HCEC 1CT (cell line): Measurements from ENCODE around the gene C5orf47.
A peak's percentile ranks its signal among the peaks of the same experiment; 100 is the strongest.

ENCODE experiments used
- DNase-seq: peaks from one replicate; pipeline ENCODE4 v3.0.0-alpha.2; 2017

C5orf47 gene

DNA sequence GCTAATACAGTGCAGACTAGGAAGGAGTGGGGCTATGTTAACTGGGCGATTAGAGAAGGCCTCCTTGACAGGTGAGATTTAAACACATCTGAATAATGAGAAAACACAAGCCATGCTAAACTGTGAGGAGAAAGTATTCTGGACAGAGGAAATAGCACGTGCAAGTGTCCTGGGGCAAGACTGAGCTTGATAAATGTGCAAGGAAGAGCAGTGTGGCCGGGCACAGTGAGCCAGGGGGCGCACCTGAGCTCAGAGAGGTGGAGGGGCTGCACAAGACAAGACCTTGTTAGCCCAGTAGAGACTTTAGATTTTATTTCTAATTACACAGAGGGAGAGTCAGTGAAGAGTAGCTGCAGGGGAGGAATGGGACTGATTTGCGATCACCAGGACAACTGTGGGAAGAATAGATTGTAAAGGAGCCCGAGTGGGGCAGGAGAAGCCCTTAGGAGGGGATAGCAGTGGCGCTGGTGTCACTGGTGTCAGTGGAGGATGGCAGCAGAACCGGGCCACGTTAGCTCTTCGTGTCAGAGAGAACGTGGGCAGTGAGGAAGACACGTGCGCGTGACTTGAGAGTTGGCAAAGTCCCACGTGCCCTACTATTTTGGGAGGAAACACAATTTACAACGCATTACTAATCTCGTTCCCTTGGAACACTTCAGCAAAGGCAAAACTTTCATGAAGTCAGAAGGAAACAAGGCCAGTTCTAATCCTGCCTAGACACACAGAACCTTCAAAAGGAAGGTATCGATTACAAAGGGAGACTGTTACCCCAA, 17.9 kb upstream of the C5orf47 start:
- DNase-seq = no peak

DNA sequence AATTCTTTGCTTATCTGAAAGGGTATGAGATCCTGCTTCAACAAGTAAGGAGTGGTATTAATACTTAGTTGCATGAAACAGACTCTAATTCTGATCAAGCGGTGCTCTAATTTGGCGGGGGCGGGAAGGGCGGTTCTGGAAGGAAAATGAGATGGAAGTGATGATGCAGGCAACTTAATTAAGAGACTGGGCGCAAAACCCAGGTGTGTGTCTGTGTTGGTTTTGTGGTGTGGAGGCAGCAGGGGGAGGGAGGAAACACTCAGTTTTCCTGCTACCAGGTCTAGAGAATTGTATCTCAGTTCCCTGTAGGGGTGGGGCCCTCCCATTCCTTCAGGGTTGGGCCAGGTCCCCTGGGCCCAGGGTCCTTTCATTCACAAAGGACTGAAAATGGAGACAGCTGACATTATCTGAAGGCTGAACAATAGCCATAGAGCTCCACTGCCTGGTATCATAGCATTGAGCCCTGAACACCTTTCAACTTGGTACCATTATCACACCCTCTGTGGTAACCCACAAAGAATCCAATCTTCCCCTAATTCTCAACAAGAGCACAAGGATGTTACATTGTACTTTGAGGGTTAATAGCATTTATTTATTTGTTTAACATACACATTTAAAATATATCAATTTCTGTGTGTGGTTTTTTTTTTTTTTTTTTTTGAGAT, 17.2 kb upstream of the C5orf47 start:
- no peak for DNase-seq

DNA sequence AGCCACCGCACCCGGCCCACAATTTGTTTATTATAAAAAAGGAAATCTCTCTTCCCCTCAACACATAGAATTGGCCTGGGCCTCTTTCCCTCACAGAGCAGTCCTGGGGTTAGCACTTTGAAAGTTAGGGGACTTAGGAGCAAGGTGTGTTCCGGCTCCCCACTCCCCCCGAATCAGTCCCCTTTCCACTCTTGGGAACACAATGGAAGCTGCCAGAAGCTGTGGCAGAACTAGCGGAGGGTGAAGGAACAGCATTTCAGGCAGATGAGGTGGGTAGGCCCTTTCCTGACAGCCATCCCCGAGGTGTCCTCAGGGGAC, 16.4 kb upstream of the C5orf47 start:
- no peak for DNase-seq

DNA sequence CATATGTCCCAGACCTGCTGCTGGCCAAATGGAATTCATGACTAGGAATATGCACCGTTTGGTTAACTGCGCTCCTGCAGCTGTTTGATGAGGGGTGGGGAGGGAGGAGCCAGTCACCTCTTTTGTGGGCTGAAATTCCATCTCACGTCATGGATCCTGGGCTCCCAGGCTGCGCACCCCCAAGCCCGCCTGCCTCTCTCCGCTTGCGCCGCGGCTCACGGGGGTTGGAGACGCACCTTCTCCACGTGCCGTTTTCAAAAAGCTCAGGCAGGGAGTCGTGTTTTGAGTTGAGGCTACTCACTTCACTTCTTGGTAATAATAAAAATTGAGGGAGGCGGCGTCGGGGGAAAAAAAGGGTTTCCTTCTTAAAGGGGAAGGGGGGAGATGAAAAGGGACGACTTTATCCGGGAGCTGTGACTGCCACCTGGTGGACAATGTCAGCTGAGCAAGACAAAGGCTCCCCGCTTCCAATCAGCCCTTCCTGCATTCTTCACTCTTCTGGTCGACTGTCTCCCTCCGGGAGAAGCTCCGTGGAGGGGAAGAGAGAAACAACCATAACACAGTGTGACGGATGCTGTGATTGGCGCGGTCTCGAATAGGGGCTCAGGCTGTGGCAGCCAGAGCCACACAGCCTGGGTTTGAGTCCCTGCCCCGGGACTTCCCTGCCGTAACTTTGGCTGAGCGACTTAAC, 15.9 kb upstream of the C5orf47 start:
- peak; percentile 63 for DNase-seq

DNA sequence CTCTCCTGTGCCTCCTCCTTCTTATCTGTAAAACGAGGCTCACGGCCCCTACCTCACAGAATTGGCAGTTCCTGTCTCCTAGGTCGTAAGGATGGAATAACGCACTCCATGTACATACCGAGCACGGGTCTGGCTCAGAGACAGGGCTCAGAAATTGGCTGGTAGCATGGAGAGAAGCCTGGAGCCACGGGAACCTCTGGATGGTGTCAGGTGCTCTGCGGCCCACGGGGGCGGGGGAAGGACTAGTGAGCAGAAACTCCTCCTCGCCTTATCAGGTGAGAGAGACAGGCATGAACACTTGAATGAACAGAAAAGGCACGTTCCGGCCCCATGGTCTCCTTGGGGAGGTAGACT, 15.4 kb upstream of the C5orf47 start:
- no peak for DNase-seq

DNA sequence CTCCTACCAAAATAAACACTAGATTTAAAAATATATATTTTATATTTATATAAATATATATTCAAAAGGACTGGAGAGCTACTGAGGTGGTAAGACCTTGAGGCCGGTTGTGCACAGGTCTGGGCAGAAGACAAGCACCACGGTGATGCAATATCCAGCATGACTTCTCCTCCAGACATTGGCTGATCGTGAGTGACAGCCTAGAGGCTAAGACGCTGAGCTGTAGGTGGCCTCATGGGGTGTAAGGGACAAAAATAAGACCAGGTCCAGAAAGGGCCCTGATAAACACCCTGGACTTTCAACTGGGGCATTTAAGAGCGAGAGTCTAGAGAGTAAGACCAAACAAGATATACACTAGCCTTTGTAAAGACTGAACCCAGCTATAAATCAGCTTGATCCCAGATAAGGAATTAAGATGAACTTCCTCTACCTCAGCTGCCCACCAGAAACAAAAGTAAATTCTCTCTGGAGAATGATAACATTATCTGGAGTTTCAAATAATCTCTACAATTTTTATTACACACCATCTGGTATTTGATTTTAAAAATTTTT, 14.2 kb upstream of the C5orf47 start:
- DNase-seq = no peak

DNA sequence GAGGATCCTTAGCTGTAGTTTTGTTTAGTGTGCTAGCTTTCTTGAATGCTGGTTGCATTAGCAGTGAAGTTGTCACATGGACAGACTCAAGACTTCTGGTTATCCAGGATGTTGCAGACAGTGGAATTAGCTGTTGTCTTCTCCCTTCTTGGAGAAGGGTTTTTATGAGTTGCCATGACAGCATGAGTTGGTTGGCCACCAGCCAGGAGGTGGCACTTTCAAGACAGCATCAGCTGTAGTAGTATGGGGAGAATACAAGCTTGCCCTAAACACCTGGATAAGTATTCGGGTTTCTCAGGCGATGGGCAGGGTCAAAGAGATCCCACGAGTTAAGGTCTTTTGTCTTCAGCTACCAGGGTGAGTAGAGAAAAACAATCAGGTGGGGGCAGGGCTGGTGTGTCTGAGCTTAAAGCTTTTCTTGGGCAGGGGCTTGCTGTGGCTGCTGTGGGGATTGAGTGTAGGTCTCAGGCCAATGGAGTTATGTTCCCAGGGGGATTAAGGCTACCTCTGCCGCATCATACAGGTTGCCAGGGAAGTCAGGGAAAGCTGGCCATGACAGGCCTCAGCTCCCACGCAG, 7.7 kb upstream of the C5orf47 start:
- DNase-seq = no peak

DNA sequence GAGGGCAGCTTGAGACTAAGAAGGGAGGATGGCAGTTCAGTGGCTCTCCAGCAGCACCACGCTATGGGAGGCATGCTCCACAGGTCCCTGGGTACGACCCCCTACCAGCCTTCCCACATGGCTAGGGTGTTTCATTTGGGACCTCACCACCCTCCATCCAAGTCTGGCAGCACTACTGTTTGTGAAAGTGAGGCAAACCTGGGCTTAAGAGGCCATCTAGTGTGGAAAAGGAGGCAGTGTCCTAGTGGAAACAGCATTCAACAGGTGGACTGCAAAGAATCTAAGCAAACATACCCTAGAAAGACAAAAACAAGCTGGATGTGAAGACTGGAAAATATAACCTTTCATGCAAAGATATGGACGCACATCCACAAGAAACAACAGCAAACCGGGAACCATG, 4.8 kb upstream of the C5orf47 start:
- peak; percentile 20 for DNase-seq

DNA sequence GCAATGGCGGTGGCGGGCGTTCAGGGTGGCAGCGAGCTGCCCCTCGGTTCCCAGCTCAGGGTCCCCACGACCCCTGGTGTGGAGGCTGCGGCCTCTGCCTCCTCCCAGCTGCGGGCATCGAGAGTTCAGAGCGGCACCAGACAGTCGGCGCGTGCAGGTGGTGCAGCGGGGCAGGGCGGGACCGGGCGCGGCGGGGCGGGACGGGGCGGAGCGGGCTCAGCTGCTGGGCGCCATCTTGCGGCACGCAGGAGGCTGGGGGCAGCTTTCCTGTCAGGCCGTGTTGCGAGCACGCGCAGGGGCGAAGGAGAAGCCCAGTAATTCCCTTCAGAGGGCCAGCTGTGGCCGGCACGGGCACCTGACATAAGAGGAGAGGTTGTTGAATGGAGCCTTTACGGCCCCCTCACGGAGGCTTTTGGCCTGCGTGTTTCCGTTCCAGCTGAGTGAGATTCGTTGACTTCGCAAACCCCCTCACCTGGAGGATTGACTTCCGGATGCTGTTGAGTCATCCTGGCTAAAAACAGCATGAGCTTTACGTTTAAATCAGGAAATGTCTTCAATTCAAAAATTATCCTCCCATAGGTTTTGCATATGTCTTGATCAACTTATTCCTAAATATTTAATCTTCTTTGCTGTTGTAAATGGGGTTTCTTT, 587 bp downstream of the C5orf47 start:
- no peak for DNase-seq

DNA sequence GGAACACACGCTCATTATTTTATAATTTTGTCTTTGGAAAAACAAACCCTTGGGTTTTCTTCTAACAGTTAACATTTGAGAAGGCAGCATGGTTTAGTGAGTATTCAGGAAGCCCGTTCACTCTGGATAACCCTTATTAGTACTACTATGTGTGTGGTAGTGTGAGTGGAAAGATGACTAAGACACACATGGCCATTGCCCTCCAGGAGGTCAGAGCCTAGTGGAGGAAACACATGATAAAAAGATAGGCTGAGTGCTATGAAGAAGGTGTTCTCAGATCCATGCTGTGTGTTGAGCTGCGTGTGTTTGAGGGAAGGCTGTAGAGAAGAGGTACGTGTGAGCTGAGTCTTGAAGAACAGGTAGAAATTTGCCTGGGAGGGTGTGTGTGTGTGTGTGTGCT, 8.4 kb downstream of the C5orf47 start:
- peak; percentile 17 for DNase-seq

DNA sequence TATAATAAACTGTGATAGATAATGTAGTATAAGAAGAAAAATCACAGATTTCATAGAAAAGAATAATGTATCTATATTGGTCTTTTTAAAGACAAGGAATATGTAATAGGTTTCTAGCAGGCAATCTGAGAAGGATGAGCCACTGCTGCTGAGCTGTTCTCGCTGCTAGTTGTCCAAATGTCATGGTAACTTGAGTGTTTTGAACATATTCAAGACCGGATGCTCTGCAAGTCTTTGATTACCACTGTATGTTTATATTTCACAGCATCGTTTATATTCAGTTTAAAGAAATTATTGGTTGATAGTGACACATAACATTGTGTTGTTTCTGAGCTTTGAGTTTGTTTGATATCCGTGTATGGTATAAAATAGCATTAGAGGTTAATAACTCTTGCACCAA, 9.6 kb downstream of the C5orf47 start:
- no peak for DNase-seq

DNA sequence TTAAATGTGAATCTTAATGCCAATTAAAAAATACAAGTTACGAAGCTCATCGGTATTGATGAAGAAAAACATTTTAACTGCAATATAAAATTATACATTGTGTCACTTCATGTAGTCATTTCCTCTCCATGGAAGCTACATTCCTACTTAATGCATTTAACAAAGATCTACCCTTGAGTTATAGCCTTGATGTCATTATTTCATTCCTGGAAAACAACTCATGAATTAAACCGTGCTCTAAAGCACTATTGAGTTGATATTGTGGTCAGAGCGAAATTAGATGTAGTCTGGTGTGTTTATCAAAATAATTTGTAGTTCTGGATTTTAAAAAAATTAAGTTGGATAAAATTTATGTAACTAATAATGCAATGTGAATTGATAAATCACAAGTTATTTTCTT, 11.1 kb downstream of the C5orf47 start:
- no peak for DNase-seq

DNA sequence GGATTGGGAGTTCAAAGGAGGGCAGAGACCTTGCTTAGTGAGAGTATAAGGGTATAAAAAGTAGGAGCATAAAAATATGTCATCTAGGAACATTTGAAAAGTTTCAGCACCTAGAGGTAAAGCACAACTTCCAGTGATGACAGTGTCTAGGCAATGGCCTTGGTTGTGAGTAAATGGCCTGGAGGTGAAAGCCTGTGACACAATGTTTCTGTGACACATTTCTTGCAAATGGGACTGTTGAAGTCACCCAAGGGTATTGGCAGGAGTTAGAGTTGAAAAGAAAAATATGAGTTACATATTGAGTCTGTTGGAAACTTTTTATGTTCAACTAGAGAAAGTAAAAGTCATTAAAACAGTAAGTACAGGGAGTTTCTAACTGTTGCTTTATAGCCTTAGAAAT, 14.8 kb downstream of the C5orf47 start:
- no peak for DNase-seq

DNA sequence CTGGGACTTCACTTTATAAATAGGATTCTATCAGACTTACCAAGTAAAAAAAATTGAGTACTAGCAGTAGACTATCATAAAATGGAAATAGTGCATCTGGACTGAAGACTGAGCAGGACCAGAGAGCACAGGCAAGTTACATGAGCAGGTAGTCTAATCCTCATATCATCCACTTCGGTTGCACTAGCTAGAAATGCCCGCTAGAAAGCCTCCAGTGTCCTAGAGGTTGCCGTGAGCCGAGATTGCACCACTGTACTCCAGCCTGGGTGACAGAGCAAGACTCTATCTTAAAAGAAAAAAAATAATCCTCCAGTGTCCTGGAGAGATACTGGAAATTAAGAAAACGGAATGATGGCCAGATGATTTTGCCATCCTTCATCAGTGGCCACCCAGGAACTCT, 20.0 kb downstream of the C5orf47 start:
- no peak for DNase-seq

DNA sequence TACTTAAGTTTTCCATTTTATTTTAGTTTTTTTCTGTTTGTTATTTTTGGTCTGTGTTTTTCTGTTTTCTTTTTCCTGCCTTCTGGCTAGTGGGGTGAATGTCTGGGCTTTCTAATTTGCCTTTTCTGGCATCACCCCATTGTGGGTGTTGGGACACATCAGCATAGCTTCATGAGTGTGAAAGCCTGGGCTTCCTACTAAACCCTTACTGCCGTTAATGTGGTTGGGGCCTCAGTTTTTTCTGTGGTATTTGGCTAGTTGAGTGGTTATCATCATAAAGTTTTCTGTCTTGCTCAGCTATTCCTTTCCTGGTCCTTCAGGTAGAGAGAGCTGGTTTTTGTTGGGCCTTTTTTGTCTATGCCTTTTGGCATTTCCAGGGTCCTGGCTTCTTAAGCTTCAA, 21.4 kb downstream of the C5orf47 start:
- DNase-seq = no peak

DNA sequence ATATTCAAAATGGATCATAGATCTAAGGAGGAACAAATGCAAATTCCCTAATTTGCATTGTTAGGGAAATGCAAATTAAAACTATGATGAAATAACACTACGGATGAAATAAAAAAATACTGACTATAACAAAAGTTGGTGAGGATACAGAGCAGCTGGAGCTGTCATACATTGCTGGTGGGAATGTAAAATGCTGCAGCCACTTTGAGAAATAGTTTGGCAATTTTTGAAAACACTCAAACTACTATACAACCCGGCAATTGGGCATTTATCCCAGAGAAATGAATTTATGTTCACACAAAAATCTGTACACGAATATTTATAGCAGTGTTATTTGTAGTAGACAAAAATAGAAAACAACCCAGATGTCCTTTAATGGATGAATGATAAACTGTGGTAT, 22.5 kb downstream of the C5orf47 start:
- no peak for DNase-seq

DNA sequence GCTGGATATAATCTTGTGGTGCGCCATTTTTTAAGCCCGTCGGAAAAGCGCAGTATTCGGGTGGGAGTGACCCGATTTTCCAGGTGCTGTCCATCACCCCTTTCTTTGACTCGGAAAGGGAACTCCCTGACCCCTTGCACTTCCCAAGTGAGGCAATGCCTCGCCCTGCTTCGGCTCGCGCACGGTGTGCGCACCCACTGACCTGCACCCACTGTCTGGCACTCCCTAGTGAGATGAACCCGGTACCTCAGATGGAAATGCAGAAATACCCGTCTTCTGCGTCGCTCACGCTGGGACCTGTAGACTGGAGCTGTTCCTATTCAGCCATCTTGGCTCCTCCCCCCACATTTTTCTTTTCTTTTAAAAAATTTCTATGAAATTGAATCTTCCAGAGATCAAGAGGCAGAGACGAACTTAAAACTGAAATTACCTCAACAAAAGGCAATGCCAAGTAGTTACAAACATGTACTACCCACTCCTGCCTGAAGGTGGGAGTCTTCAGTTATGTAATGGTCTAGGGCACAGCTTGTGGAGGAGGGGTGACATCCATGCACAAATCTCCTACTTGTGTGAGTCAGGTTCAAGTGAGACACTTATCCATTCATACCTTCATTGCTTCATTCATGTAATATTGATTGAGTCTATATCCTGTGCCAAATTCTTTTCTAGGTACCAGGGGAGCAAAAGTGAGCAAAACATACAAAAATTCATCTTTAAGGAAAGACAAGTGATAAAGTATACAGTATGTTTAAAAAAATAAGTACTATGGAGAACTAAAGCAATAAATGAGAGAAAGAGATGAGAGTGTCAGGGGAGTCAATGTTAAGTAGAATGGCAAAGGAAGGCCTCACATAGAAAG, 31.3 kb downstream of the C5orf47 start:
- DNase-seq = peak; percentile 37

DNA sequence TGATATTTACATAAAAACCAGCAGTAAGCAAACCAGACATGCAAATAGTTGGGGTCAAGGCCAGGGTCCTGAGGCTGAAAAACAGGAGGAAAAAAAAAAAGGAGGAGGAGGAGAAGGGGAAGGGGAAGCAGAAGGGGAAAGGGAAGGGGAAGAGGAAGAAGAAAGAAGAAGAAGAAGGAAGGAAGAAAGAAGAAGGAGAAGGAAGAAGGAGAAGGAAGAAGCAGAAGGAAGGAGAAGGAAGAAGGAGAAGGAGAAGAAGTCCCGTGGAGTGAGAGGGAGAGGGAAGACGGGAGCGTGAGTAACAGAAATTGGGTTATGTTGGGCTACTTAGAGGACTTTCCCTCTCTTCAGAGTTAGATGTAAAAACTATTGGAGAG, 31.9 kb downstream of the C5orf47 start:
- no peak for DNase-seq

DNA sequence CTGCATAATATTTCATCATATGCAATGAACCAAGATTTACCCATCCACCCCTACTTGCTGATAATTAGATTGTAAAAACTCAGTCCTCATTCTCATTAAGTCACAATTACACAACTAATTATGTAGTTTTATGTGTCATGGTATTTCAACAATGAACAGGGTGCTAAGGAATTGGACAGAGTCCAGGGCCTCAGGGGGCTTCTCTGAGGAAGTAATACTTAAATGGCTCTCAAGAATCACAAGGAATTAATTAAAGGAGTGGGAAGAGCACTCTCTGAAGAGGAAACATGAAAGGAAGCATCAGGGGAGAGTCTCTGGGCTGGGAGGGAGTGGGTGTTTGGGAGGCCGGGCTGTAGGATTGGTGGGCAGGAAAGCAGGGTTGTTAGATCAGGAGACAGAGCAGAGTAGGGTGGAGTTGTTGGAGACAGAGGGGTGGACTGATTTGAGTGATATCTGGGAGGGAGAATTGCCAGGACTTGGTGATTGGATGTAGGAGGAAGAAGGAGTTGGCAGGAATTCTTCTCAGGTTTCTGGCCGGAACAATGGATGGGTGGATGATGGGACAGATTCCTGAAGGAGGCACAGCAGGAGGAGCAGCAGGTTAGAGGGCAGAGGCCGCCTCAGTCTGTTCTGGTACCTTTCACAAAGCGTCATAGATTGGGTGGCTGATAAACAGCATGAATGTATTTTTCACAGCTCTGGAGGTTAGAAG, 33.6 kb downstream of the C5orf47 start:
- DNase-seq = no peak

DNA sequence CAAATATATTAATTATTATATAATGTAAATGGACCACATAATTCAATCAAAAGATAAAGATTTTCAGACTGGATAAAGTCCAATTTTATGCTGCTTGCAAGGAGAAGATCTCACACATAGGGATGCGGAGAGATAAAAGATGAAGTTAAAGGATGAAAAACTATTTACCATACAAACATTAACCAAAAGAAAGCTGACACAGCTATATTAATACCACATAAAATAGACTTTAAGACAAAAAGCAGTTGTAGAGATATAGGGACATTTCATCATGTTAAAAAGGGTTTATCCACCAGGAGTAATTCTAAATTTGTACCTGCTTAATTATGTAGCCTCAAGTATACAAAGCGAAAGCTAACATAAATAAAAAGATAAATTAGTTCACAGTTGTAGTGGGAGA, 41.3 kb downstream of the C5orf47 start:
- DNase-seq = no peak

DNA sequence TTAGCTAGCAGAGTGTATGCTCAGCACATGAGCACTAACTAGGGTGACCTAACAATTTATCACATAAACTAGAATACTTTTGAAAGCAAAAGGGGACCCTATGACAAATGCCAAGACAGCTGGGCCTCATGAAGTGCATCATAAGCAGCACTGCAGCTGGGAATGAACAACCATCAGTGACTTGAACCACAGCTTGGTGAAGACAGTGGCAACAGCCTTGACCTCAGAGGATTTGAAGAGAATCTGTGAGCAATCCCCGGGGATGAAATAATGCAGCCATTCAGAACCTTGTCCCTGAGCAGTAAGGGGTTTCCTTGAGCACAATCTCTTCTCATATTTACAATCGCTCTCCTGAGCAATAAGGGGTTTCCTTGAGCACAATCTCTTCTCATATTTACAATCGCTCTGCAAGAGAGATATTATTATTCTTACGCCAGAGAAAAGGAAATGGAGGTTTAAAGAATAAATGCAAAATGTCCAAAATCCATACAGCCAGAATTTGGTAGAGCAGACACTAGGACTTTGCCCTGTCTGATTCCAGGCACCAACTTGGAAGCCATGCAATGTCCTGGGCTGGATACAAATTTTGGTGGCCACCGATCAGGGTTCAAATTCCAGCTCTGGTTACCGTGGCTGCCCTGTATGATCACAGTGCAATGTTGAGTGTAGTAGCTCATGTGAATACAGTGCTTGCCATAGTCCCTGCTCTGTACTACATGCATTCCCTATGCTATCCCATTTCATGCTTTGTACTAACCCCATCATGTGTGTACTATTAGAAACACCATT, 55.7 kb downstream of the C5orf47 start:
- no peak for DNase-seq
